ENCODE results near the gene ANKRD17.
"Not testable (repeated sequence)": the region's sequence is repeated elsewhere in the genome, so short reads cannot be mapped to it uniquely, and the experiment has no call there.

Gene ANKRD17

GRCh38 chr4:73247100-73247499, 11.5 kb downstream of the ANKRD17 start:
- no peak for DNase-seq

GRCh38 chr4:73245955-73246354, 12.6 kb downstream of the ANKRD17 start:
- no peak for DNase-seq

GRCh38 chr4:73244945-73245601, 13.5 kb downstream of the ANKRD17 start:
- DNase-seq: no peak

- DNase-seq: no peak
Measured at GRCh38 chr4:73237044-73237443, 21.6 kb downstream of the ANKRD17 start.

- no peak for DNase-seq
Measured at GRCh38 chr4:73236151-73236550, 22.4 kb downstream of the ANKRD17 start.

- no peak for DNase-seq
Measured at GRCh38 chr4:73234712-73235111, 23.9 kb downstream of the ANKRD17 start.

GRCh38 chr4:73231518-73232487, 26.8 kb downstream of the ANKRD17 start:
- DNase-seq: no peak

GRCh38 chr4:73230865-73231517, 27.6 kb downstream of the ANKRD17 start:
- no peak for DNase-seq

- DNase-seq: not testable (repeated sequence)
Measured at GRCh38 chr4:73228800-73229199, 29.8 kb downstream of the ANKRD17 start.

- no peak for DNase-seq
Measured at GRCh38 chr4:73224886-73225285, 33.7 kb downstream of the ANKRD17 start.

- no peak for DNase-seq
Measured at GRCh38 chr4:73223258-73223650, 35.3 kb downstream of the ANKRD17 start.

GRCh38 chr4:73222466-73223257, 35.9 kb downstream of the ANKRD17 start:
- DNase-seq: peak; percentile 86

- no peak for DNase-seq
Measured at GRCh38 chr4:73221734-73222133, 36.9 kb downstream of the ANKRD17 start.

GRCh38 chr4:73220815-73221214, 37.8 kb downstream of the ANKRD17 start:
- peak; percentile 23 for DNase-seq

GRCh38 chr4:73213916-73214653, 44.5 kb downstream of the ANKRD17 start:
- DNase-seq: no peak

- no peak for DNase-seq
Measured at GRCh38 chr4:73212982-73213730, 45.4 kb downstream of the ANKRD17 start.

GRCh38 chr4:73211968-73212367, 46.6 kb downstream of the ANKRD17 start:
- DNase-seq: no peak

GRCh38 chr4:73208376-73208775, 50.2 kb downstream of the ANKRD17 start:
- no peak for DNase-seq

- no peak for DNase-seq
Measured at GRCh38 chr4:73206236-73206635, 52.4 kb downstream of the ANKRD17 start.

- no peak for DNase-seq
Measured at GRCh38 chr4:73205482-73205881, 53.1 kb downstream of the ANKRD17 start.

- DNase-seq: not testable (repeated sequence)
Measured at GRCh38 chr4:73203976-73204375, 54.6 kb downstream of the ANKRD17 start.

Measured in NCI-H146 (cell line).